Measurements from ENCODE around the gene MYPOP.

Gene MYPOP

DNA sequence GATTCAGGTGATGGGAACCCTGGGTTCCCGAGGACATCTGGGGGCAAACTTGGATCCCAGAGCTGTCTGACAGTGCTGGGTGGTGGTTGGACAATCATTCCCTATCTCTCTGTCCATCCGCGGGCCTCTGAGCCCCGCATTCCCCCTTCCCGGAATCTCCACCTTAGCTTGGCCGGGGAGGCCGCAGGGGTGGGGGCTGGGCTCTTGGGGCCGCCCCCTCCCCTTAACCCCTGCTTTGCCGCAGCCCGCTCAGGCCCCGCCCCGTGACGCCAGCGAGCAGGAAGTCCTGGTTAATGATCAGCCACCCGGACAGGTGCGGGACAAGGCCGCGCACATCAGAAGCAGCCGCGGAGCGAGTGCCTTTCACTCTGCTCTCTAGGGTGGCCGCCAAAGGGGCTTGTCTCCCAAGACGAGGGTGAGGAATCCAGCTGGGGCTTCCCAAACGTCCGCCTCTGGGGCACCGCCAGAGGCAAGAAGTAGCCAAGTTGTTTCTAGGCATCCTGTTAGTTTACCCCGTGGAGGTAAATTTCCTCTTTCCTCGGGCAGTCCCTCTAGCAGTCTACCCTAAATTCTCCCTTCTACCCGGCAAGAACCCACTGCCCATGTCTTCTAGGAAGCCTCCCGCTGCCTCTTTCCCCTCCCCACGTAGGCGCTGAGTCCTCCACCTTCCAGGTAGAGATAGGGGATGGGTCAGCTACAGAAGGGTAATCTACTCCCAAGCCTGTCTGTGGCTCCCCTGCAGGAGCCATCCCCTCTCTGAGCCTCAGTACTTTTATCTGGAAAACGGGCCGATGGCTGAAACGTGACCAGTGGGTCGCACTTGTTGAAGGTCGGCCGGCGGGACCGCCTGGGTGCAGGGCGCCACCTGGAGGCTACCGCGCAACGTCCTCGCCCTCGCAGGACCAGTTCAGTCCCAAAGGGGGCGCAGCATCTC lies 19.5 kb downstream of the MYPOP start:
- TF ChIP-seq CTCF (IDR thresholded peaks at IDR 0.05; ENCODE audit: unreplicated experiment in 3 of 3) = peak; percentile 88 to 96 (median 94)
- H3K4me3 Mint-ChIP-seq = peak overlapping the region; percentile 82 to 88 (median 86)
- peak overlapping the region; percentile 54 to 91 (median 86) for H3K27ac Mint-ChIP-seq
- H3K27me3 Mint-ChIP-seq (ENCODE audit: low read depth) = peaks cover 8% of the 10 kb centered on the region
- peaks cover 39% of the 10 kb centered on the region for H3K4me1 Mint-ChIP-seq
- H3K36me3 Mint-ChIP-seq (ENCODE audit: low read depth) = peaks cover 4% of the 10 kb centered on the region
- no peaks in the 10 kb centered on the region for H3K9me3 Mint-ChIP-seq

- peaks cover 4% of the 10 kb centered on the region for H3K36me3 Mint-ChIP-seq (ENCODE audit: low read depth)
- no peak for TF ChIP-seq CTCF (IDR thresholded peaks at IDR 0.05; ENCODE audit: unreplicated experiment in 3 of 3)
- H3K4me1 Mint-ChIP-seq = peaks cover 43% of the 10 kb centered on the region
- peak overlapping the region; percentile 82 to 88 (median 86) for H3K4me3 Mint-ChIP-seq
- no peaks in the 10 kb centered on the region for H3K9me3 Mint-ChIP-seq
- peaks cover 8% of the 10 kb centered on the region for H3K27me3 Mint-ChIP-seq (ENCODE audit: low read depth)
- peak overlapping the region; percentile 54 to 95 (median 91) for H3K27ac Mint-ChIP-seq
These were observed 20.4 kb downstream of the MYPOP start for GRCh38 chr19:45881909-45882528.

DNA sequence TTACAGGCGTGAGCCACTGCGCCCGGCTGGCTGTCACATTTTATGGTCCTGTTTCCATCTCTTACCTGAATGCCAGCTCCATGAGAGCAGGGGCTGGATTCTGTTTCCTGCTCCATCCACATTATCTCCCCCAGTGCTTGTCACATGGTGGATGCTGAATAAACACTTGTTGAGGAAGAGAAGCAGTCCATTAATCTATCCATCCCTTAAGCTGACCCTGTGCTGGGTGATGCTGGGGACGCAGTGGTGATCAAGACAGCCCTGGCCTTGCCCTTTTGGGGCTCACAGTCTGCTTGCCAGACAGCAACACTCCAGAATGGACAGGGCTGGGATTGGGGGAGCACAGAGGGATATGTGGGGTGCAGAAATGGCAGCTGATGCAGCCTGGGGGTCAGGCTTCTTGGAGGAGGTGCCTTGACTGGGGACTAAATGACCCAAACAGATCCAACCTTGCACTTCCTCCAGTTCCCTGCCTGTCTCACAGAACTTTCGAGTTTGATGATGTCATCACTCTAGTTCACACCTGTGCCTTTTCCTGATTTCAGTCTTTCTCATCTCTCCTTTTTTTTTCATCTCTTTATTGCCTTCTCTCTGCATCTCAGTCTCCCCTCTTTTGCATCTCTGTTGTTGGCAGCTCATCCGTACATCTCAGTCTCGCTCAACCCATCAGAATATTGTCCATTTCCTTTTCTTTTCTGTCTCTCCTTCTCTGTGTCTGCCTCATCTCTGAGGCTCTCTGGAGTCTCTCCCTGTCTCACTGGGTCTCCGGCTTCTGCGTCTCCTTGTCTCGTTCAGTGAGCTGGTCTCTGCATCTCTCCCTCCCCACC lies 21.1 kb downstream of the MYPOP start:
- H3K4me3 Mint-ChIP-seq = peak overlapping the region; percentile 5 to 82 (median 51)
- peaks cover 40% of the 10 kb centered on the region for H3K4me1 Mint-ChIP-seq
- H3K36me3 Mint-ChIP-seq (ENCODE audit: low read depth) = peaks cover 4% of the 10 kb centered on the region
- H3K27me3 Mint-ChIP-seq (ENCODE audit: low read depth) = peaks cover 8% of the 10 kb centered on the region
- no peaks in the 10 kb centered on the region for H3K9me3 Mint-ChIP-seq
- TF ChIP-seq CTCF (IDR thresholded peaks at IDR 0.05; ENCODE audit: unreplicated experiment in 3 of 3) = no peak
- peak overlapping the region; percentile 54 to 95 (median 91) for H3K27ac Mint-ChIP-seq

DNA sequence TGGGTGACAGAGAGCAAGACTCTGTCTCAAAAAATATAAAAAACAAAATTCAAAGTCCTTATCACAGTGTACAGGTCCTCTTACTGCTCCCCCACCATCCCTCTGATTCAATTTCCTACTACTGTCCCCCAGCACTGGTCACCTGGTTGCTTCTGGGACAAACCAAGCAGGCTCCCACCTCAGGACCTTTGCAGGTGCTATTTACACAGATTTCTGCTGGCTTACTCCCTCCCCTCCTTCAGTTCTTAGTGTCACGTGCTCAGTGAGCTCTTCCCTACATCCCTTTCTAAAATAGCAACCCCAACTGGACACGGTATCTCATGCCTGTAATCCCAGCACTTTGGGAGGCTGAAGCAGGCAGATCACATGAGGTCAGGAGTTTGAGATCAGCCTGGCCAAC lies 22.4 kb downstream of the MYPOP start:
- no peaks in the 10 kb centered on the region for H3K9me3 Mint-ChIP-seq

DNA sequence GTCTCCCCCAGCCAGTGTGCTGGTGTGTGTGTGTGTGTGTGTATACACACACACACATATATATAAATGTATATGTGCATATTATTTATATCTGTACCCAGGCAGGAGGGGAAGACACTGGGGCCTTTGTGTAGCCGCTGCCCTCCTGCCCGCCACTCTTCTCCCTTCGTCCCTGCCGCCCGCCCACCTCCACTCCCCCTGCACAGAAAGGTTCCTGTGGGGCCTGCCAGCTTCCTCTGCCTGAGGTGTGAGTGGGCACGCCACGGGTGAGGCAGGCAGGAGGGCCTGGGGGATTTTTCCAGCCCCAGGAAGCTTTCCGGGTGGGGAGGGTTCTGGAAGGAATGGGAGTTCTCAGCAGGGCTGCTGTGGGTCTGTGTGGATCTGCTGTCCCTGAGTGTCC lies 23.4 kb downstream of the MYPOP start:
- Mint-ChIP-seq H3K4me3 (peak overlapping the region in 2 of 3 experiments; percentile 10 to 31), H3K9me3 (no peaks in the 10 kb centered on the region), H3K27ac (peak overlapping the region; percentile 27 to 78 (median 74)), H3K36me3 (ENCODE audit: low read depth) (peaks cover 4% of the 10 kb centered on the region), H3K4me1 (peaks cover 40% of the 10 kb centered on the region), H3K27me3 (ENCODE audit: low read depth) (peaks cover 14% of the 10 kb centered on the region)
- no peak for TF ChIP-seq CTCF (IDR thresholded peaks at IDR 0.05; ENCODE audit: unreplicated experiment in 3 of 3)

More for the DNA sequence above, 22.4 kb downstream of the MYPOP start:
- Mint-ChIP-seq H3K4me3 (no peak overlapping the region), H3K4me1 (peaks cover 38% of the 10 kb centered on the region), H3K27me3 (ENCODE audit: low read depth) (peaks cover 13% of the 10 kb centered on the region), H3K36me3 (ENCODE audit: low read depth) (peaks cover 4% of the 10 kb centered on the region), H3K27ac (peak overlapping the region in 1 of 3 experiments; percentile 23)
- TF ChIP-seq CTCF (IDR thresholded peaks at IDR 0.05; ENCODE audit: unreplicated experiment in 3 of 3) = no peak
